ENCODE data around the gene SERPINI1. TPM values are rescaled to one million over a fixed set of nuclear protein-coding genes. Genes with fewer than 3 reads are reported as not detected.

SERPINI1 gene
- total RNA-seq, 1 donor from 2014 or later, result 15.5 TPM

GRCh38 chr3:167839460-167840134 is 104.1 kb downstream of the SERPINI1 start:
- Mint-ChIP-seq H3K27ac (ENCODE audit: unreplicated experiment) (no peak overlapping the region), H3K4me3 (ENCODE audit: unreplicated experiment) (no peak overlapping the region), H3K36me3 (ENCODE audit: low read depth, unreplicated experiment) (no peaks in the 10 kb centered on the region), H3K9me3 (ENCODE audit: unreplicated experiment) (no peaks in the 10 kb centered on the region), H3K4me1 (ENCODE audit: unreplicated experiment) (peaks cover 3% of the 10 kb centered on the region), H3K27me3 (ENCODE audit: unreplicated experiment) (no peaks in the 10 kb centered on the region)
- no peak for TF ChIP-seq CTCF (IDR thresholded peaks at IDR 0.05; ENCODE audit: unreplicated experiment)
- DNase-seq (ENCODE audit: low spot score), result no peak

GRCh38 chr3:167840247-167840646 is 104.7 kb downstream of the SERPINI1 start:
- H3K27ac Mint-ChIP-seq (ENCODE audit: unreplicated experiment), result no peak overlapping the region
- H3K9me3 Mint-ChIP-seq (ENCODE audit: unreplicated experiment), result no peaks in the 10 kb centered on the region
- no peaks in the 10 kb centered on the region for H3K27me3 Mint-ChIP-seq (ENCODE audit: unreplicated experiment)
- DNase-seq (ENCODE audit: low spot score), result no peak
- H3K4me3 Mint-ChIP-seq (ENCODE audit: unreplicated experiment), result no peak overlapping the region
- TF ChIP-seq CTCF (IDR thresholded peaks at IDR 0.05; ENCODE audit: unreplicated experiment), result no peak
- H3K4me1 Mint-ChIP-seq (ENCODE audit: unreplicated experiment), result peaks cover 3% of the 10 kb centered on the region
- no peaks in the 10 kb centered on the region for H3K36me3 Mint-ChIP-seq (ENCODE audit: low read depth, unreplicated experiment)

GRCh38 chr3:167843481-167843880 is 108.0 kb downstream of the SERPINI1 start:
- no peak for DNase-seq (ENCODE audit: low spot score)
- no peak for TF ChIP-seq CTCF (IDR thresholded peaks at IDR 0.05; ENCODE audit: unreplicated experiment)
- Mint-ChIP-seq H3K4me3 (ENCODE audit: unreplicated experiment) (no peak overlapping the region), H3K27ac (ENCODE audit: unreplicated experiment) (no peak overlapping the region), H3K36me3 (ENCODE audit: low read depth, unreplicated experiment) (no peaks in the 10 kb centered on the region), H3K9me3 (ENCODE audit: unreplicated experiment) (no peaks in the 10 kb centered on the region), H3K4me1 (ENCODE audit: unreplicated experiment) (no peaks in the 10 kb centered on the region), H3K27me3 (ENCODE audit: unreplicated experiment) (no peaks in the 10 kb centered on the region)

GRCh38 chr3:167843886-167844285 is 108.4 kb downstream of the SERPINI1 start:
- Mint-ChIP-seq H3K4me3 (ENCODE audit: unreplicated experiment) (no peak overlapping the region), H3K9me3 (ENCODE audit: unreplicated experiment) (no peaks in the 10 kb centered on the region), H3K27ac (ENCODE audit: unreplicated experiment) (no peak overlapping the region), H3K36me3 (ENCODE audit: low read depth, unreplicated experiment) (no peaks in the 10 kb centered on the region), H3K27me3 (ENCODE audit: unreplicated experiment) (no peaks in the 10 kb centered on the region), H3K4me1 (ENCODE audit: unreplicated experiment) (no peaks in the 10 kb centered on the region)
- DNase-seq (ENCODE audit: low spot score), result no peak
- no peak for TF ChIP-seq CTCF (IDR thresholded peaks at IDR 0.05; ENCODE audit: unreplicated experiment)

GRCh38 chr3:167844528-167844927 is 109.0 kb downstream of the SERPINI1 start:
- H3K4me1 Mint-ChIP-seq (ENCODE audit: unreplicated experiment), result no peaks in the 10 kb centered on the region
- H3K4me3 Mint-ChIP-seq (ENCODE audit: unreplicated experiment), result no peak overlapping the region
- no peaks in the 10 kb centered on the region for H3K27me3 Mint-ChIP-seq (ENCODE audit: unreplicated experiment)
- no peak overlapping the region for H3K27ac Mint-ChIP-seq (ENCODE audit: unreplicated experiment)
- H3K9me3 Mint-ChIP-seq (ENCODE audit: unreplicated experiment), result no peaks in the 10 kb centered on the region
- TF ChIP-seq CTCF (IDR thresholded peaks at IDR 0.05; ENCODE audit: unreplicated experiment), result no peak
- DNase-seq (ENCODE audit: low spot score), result no peak
- no peaks in the 10 kb centered on the region for H3K36me3 Mint-ChIP-seq (ENCODE audit: low read depth, unreplicated experiment)
